ENCODE results near the gene EGR1.
"Not testable (repeated sequence)": the region's sequence is repeated elsewhere in the genome, so short reads cannot be mapped to it uniquely, and the experiment has no call there.

EGR1 gene

GRCh38 chr5:138469540-138470321, 4.5 kb downstream of the EGR1 start:
- no peak for DNase-seq

- DNase-seq, result no peak
Observed at GRCh38 chr5:138470322-138471051, 5.2 kb downstream of the EGR1 start.

- DNase-seq, result no peak
Observed at GRCh38 chr5:138471052-138471361, 5.7 kb downstream of the EGR1 start.

GRCh38 chr5:138472353-138472752, 7.1 kb downstream of the EGR1 start:
- DNase-seq, result no peak

GRCh38 chr5:138473151-138473550, 7.9 kb downstream of the EGR1 start:
- not testable (repeated sequence) for DNase-seq

- DNase-seq, result no peak
Observed at GRCh38 chr5:138476918-138477317, 11.6 kb downstream of the EGR1 start.

GRCh38 chr5:138482638-138483037, 17.4 kb downstream of the EGR1 start:
- no peak for DNase-seq

- DNase-seq, result no peak
Observed at GRCh38 chr5:138488481-138488945, 23.2 kb downstream of the EGR1 start.

- DNase-seq, result peak; percentile 30 to 58
Observed at GRCh38 chr5:138489683-138490061, 24.4 kb downstream of the EGR1 start.

GRCh38 chr5:138490648-138491283, 25.5 kb downstream of the EGR1 start:
- no peak for DNase-seq

- peak in 1 of 2 experiments; percentile 4 for DNase-seq
Observed at GRCh38 chr5:138491284-138491648, 26.0 kb downstream of the EGR1 start.

GRCh38 chr5:138491669-138492559, 26.6 kb downstream of the EGR1 start:
- DNase-seq, result peak; percentile 22 to 77

- peak in 1 of 2 experiments; percentile 38 for DNase-seq
Observed at GRCh38 chr5:138492560-138493045, 27.3 kb downstream of the EGR1 start.

- no peak for DNase-seq
Observed at GRCh38 chr5:138495351-138495750, 30.1 kb downstream of the EGR1 start.

GRCh38 chr5:138498376-138498775, 33.1 kb downstream of the EGR1 start:
- no peak for DNase-seq

GRCh38 chr5:138502121-138502520, 36.8 kb downstream of the EGR1 start:
- DNase-seq, result no peak

- DNase-seq, result no peak
Observed at GRCh38 chr5:138502521-138502920, 37.2 kb downstream of the EGR1 start.

- DNase-seq, result peak; percentile 15 to 64
Observed at GRCh38 chr5:138503487-138504270, 38.4 kb downstream of the EGR1 start.

GRCh38 chr5:138504799-138505198, 39.5 kb downstream of the EGR1 start:
- no peak for DNase-seq

GRCh38 chr5:138506370-138507306, 41.4 kb downstream of the EGR1 start:
- no peak for DNase-seq

GRCh38 chr5:138507485-138507884, 42.2 kb downstream of the EGR1 start:
- DNase-seq, result not testable (repeated sequence)
